GM12878 (cell line): ENCODE measurements around the gene THY1. TPM values are rescaled to one million over a fixed set of nuclear protein-coding genes. Genes with fewer than 3 reads are reported as not detected.

Experiments used
- BCL3 ChIP-seq: IDR thresholded peaks from 2 replicates; pipeline ENCODE4 v1.6.1; 2011; ENCODE audit warnings: borderline replicate concordance, low read depth, mild to moderate bottlenecking, moderate library complexity, low read length; ENCODE audit not compliant: insufficient read depth, poor library complexity, severe bottlenecking
- CEBPZ ChIP-seq: fragments of 150-350 bp; IDR thresholded peaks from 2 replicates; pipeline ENCODE4 v1.6.1; 2016; ENCODE audit warnings: low read depth, low read length
- CTCF ChIP-seq, 3 experiments: IDR thresholded peaks in 2 of 3; conservative IDR thresholded peaks in 1 of 3; 2 replicates each; pipeline ENCODE4 v1.5.1; 2011; ENCODE audit warnings: low read depth in 3 of 3, low read length in 3 of 3, mild to moderate bottlenecking in 3 of 3, control low read depth in 2 of 3, moderate library complexity in 2 of 3, inconsistent platforms in 1 of 3, mixed read lengths in 1 of 3; ENCODE audit not compliant: control insufficient read depth in 2 of 3, insufficient read depth in 1 of 3; ENCODE audit errors: extremely low read depth in 1 of 3
- EED ChIP-seq: sonication (generic); IDR thresholded peaks from 2 replicates; pipeline ENCODE4 v1.6.1; 2016; ENCODE audit warnings: antibody characterized with exemption, low read depth
- FOS ChIP-seq: IDR thresholded peaks from 3 replicates; pipeline ENCODE4 v1.6.1; 2011; ENCODE audit warnings: borderline replicate concordance; ENCODE audit not compliant: insufficient read length; ENCODE audit errors: extremely low read depth
- MAX ChIP-seq: IDR thresholded peaks from 2 replicates; pipeline ENCODE4 v1.6.1; 2012; ENCODE audit warnings: low read depth, low read length, improper control_type of control experiment
- RAD51 ChIP-seq: fragments of 450-650 bp; IDR thresholded peaks from 2 replicates; pipeline ENCODE4 v1.6.1; 2016; ENCODE audit warnings: moderate library complexity, mild to moderate bottlenecking, inconsistent platforms
- RELB ChIP-seq: fragments of 450-650 bp; IDR thresholded peaks from 2 replicates; pipeline ENCODE4 v1.6.1; 2017; ENCODE audit warnings: low read depth, mild to moderate bottlenecking, moderate library complexity
- SIN3A ChIP-seq: IDR thresholded peaks from 2 replicates; pipeline ENCODE4 v1.6.1; 2012; ENCODE audit warnings: low read depth, low read length, improper control_type of control experiment
- SMC3 ChIP-seq: IDR thresholded peaks from 2 replicates; pipeline ENCODE4 v1.6.1; 2011; ENCODE audit warnings: low read length, improper control_type of control experiment, borderline replicate concordance
- ZBTB40 ChIP-seq: fragments of 450-650 bp; IDR thresholded peaks from 2 replicates; pipeline ENCODE4 v1.6.1; 2016; ENCODE audit warnings: mild to moderate bottlenecking, moderate library complexity, borderline replicate concordance
- ZNF274 ChIP-seq: IDR thresholded peaks from one replicate; pipeline ENCODE4 v1.8.0; 2011; ENCODE audit not compliant: insufficient read length, insufficient read depth
- polyA plus RNA-seq, 11 experiments: library from polyadenylated mRNA; depleted of rRNA in 4 of 11; unstranded in 6 of 11; stranded (reverse) in 5 of 11; fragments of >200 nt; fragmentation: Nextera tagmentation in 4 of 11; fragmentation: Illumina TruSeq in 1 of 11; extraction: Ambion mirVana in 4 of 11; extraction: Trizol in 1 of 11; gene quantifications; 1 replicate in 1 of 11; 2 replicates in 10 of 11; pipeline versions ENCODE4 v1.2.1 to v1.2.3, GENCODE V29; 2011 to 2016; ENCODE audit warnings: inconsistent platforms in 2 of 11, missing spikeins in 2 of 11, low read depth in 1 of 11
- total RNA-seq, 4 experiments: library from RNA; depleted of rRNA in 3 of 4; stranded (reverse); fragments of >200 nt in 3 of 4; fragmentation: Illumina TruSeq in 1 of 4; extraction: Trizol in 1 of 4; gene quantifications; 2 replicates each; pipeline versions ENCODE4 v1.2.1 to v1.2.3, GENCODE V29; 2013 to 2021

THY1 gene
- total and polyA plus RNA-seq, 10 of the 15 experiments (the other 5 are each of a cell fraction or from before 2014, with no cell fraction given): 0.86 to 20.1 (median 3.2) TPM

- TF ChIP-seq ZBTB40: no peak
- TF ChIP-seq SIN3A: peak; percentile 96
- TF ChIP-seq ZNF274: no peak
- TF ChIP-seq MAX: peak; percentile 98
- no peak for TF ChIP-seq FOS
- peak; percentile 77 for TF ChIP-seq RAD51
- TF ChIP-seq CEBPZ: no peak
- TF ChIP-seq EED: peak; percentile 21; the same call in 1 of the 2 replicates
- no peak for TF ChIP-seq BCL3
- TF ChIP-seq CTCF (IDR thresholded peaks at IDR 0.05 in 2 of 3, conservative IDR thresholded peaks at IDR 0.05 in 1 of 3; ENCODE audit: control insufficient read depth in 2 of 3, extremely low read depth in 1 of 3, insufficient read depth in 1 of 3, low read depth in 3 of 3, low read length in 3 of 3): peak; percentile 83 to 88 (median 87)
- TF ChIP-seq SMC3: peak; percentile 36; the same call in 1 of the 2 replicates
- TF ChIP-seq RELB: no peak
Observed at GRCh38 chr11:119381181-119381988, 41.6 kb downstream of the THY1 start, which contains the start of gene USP2 (continued).
